ENCODE results near the gene ABCG1. TPM values are rescaled to one million over a fixed set of nuclear protein-coding genes. Genes with fewer than 3 reads are reported as not detected.
A peak's percentile ranks its signal among the peaks of the same experiment; 100 is the strongest.
"Not testable (repeated sequence)": the region's sequence is repeated elsewhere in the genome, so short reads cannot be mapped to it uniquely, and the experiment has no call there.

ABCG1 gene
- total RNA-seq, 2 donors from 2014 or later = 11.8 to 12.4 TPM

DNA sequence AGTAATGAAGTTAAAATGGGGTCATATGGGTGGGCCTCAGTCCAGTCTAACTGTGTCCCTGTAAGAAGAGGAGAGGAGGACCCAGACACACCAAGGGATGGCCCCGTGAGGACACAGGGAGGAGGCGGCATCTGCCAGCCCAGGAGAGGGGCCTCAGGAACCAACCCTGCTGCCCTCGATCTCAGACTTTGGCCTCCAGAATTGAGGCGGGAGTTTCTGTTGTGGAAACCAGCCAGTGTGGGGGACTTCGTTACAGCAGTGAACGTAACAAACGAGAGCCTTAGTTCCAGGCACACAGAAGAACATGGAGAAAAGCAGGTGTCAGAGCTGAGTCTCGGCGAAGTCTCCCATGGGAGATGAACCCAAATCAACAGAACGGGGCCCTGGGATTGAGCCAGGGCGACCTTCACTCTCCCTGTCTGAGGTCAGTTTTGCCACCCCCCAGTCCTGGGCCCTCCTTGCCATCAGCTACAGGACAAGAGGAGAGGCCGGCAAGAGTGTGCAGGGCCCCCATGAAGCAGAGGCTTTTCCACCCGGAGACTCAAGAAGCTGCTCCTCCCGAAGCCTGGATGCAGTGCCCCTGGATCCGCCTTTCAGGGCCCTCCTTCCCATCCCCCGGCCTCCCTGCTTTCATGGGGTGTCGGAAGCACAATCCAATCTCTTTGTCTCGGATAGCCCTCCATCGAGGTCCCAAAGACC, 59.7 kb downstream of the ABCG1 start:
- intact Hi-C loops (cut with DNase I) = no loop called here
- peak; percentile 61 for DNase-seq (ENCODE audit: low spot score)

DNA sequence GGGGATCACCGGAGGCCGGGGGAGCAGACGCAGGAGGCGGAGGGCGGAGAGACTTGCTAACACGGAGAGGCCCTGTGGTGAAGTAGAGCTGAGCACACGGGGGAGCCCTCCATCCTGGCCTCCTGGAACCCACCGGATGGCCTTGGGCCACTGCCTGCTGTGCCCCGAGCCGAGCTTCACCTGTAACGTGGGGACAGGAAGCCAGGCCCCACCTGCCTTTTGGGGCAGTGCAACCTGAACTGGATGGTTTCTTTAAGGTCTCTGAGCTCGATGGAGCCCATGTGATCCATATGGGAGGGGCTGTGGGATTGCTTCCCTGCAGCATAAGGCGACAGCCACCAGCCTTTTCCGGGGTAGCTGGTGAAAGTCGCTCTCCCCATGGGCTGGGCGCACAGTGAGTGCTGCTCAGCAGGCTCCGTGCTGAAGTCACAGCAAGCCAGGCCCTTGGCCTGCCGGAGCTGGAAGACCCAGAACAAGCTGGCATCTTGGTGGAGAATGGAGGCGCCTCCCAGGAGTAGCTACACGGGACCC, 60.5 kb downstream of the ABCG1 start:
- intact Hi-C loops (cut with DNase I) = no loop called here
- peak; percentile 66 for DNase-seq (ENCODE audit: low spot score)

DNA sequence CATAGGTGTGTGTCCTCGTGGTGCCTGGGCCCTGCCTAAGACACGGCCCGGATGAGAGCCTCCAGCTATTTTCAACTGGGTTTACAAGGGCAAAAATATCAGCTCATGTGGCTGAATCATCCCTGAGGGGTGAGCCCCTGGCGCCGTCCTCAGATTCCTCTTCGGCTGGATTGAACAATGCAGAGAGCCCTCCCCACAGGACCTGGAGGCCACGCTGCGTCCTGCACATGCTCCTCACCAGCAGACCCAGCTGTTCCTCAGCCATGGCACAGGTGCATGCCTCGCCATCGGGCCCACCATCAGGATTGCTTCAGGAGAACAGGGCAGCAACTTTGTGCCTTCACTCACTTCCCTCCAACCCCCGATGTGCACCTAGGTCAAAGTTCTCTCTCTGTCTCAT, 60.9 kb downstream of the ABCG1 start:
- DNase-seq (ENCODE audit: low spot score) = no peak
- intact Hi-C loops (cut with DNase I) = no loop called here

DNA sequence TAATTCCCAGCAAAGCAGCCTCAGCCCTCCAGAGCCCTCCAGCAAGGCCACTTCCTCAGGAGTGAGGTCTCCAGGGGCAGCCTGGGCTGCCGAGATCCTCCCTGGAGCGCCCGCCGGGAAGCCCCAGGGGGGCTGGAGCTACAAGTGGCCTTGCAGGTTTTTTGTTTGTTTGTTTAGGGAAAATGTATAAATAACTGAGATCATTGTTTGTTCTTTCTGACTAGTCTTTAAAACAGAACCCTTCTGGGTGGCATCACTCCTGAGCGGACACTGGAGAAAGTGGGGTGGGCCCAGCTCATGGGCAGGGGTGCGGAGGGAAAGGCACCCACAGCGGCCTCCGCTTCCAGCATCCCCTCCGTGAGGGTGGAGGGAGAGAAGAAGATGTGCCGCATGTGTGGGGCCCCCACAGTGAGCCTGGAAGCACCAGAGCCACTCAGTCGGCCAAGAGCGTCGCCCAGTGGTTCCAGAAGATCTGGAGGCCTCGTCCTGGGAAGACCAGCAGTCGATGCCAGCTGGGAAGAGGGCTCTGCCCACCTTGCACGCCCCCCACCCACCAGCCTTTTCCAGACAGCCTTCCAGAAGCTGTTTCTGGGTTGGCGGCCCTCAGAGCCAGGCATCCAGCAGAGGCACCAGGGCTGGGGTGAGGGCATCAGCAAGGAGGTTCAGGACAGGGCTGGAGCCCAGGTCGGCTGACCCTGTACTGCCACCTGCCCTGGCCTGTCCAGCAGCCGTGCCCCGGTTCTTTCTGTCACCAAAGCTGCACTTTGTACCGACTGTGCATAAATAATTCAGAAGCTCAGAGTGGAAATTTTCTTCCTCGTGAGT, 61.6 kb downstream of the ABCG1 start:
- intact Hi-C loops (cut with DNase I) = no loop called here
- peak; percentile 72 for DNase-seq (ENCODE audit: low spot score)

DNA sequence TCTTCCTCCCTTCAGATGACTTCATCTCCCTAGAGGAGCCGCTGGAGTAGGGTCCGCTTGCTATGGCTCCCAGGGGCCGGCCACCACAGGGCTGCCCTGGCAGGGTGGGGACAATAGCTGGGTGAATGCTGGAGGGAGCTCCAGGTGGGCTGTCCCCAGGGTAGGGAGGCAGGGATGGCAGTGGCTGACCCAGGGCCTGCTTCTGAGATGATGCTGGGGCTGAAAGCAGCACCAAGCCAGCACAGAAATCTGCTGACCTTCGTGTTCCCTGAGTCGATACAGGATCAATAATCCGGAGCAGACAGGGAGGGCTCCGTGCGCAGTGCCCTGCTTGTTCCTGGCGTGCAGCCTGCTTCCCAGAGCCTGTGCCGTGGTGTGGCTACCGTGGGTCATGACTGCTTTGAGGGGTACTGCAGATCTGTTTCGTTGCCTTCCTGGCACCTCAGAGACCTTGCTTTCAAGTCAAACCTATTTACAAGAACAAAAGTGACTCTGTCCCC, 62.3 kb downstream of the ABCG1 start:
- DNase-seq (ENCODE audit: low spot score) = peak; percentile 78
- intact Hi-C loops (cut with DNase I) = no loop called here

DNA sequence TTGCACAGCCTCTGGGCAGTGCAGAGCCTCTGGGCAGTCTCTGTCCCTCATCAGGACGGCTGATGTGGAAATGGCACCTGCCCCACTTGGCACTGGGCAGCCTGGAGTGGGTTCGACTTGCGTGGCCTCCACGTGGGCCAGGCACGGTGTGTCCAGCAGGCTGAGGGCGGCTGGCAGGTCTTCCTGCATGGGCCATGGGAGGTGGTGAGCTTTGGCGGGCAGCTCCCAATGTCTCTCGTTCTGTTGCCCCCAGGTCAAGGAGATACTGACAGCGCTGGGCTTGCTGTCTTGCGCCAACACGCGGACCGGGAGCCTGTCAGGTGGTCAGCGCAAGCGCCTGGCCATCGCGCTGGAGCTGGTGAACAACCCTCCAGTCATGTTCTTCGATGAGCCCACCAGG, 63.1 kb downstream of the ABCG1 start:
- intact Hi-C loops (cut with DNase I) = no loop called here

DNA sequence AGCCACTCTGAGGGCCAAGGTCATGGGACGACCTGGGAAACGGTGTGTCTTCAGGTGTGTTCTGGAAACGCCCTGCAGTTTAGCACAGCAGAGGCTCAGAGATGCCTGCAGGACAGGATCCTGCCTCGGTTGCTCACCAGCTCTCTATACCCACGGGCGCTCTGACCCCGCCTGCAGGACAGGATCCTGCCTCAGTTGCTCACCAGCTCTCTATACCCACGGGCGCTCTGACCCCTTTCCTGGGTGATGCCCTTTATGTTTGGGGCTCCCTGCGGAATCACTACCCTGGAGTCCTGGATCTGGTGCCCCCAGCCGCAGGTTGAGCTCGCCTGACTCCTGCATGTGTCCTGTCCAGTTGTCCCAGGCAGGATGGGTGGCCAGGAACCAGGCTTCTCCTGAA, 63.8 kb downstream of the ABCG1 start:
- intact Hi-C loops (cut with DNase I) = no loop called here
- DNase-seq (ENCODE audit: low spot score) = no peak

More for the DNA sequence above, 63.1 kb downstream of the ABCG1 start:
- no peak for DNase-seq (ENCODE audit: low spot score)

DNA sequence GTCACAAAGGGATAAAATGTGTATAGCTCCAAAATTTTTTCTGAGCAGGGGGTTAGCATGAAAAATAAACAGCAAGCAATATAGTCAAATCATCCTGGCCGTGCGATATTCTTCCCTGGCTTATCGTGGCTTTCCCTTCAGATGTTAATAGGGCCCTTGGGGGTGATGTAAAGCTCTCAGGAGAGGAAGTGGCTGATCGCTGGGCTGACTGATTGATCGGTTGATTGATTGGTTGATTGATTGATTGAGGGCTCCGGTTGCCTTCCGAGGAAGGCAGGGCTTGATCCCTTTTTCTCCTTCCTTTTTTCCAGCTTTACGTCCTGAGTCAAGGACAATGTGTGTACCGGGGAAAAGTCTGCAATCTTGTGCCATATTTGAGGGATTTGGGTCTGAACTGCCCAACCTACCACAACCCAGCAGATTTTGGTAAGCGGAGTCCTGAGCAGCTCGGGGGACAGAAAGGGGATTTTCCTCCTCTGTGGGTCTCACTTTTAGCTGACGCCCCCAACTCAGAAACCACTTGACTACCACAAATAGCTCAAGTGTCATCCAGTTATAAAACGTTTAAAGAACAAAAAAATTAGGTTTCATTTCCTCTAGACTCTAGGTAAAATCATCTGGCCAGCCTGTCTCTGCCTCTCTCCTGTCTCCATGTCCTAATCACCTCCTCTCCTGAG, 66.8 kb downstream of the ABCG1 start:
- DNase-seq (ENCODE audit: low spot score) = no peak
- intact Hi-C loops (cut with DNase I) = no loop called here

DNA sequence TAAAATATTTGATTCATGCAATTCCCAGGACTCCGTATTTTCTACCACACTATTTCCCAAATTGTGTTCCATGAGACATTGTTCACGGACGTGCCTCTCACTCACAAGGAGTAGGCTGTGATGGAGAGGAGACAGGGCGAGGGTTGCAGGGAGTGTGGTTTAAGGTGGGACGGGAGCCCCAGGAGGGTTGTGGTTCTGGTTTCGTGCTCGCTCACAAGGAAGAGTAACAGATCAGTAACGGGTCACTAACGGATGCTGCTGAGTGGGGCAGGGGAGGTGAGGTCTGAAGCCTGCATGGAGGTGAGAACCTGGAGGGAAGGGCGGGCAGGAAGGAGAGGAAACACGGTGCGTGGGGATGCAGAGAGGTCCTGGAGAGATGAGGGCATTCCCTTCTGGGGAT, 67.5 kb downstream of the ABCG1 start:
- no peak for DNase-seq (ENCODE audit: low spot score)
- intact Hi-C loops (cut with DNase I) = no loop called here

DNA sequence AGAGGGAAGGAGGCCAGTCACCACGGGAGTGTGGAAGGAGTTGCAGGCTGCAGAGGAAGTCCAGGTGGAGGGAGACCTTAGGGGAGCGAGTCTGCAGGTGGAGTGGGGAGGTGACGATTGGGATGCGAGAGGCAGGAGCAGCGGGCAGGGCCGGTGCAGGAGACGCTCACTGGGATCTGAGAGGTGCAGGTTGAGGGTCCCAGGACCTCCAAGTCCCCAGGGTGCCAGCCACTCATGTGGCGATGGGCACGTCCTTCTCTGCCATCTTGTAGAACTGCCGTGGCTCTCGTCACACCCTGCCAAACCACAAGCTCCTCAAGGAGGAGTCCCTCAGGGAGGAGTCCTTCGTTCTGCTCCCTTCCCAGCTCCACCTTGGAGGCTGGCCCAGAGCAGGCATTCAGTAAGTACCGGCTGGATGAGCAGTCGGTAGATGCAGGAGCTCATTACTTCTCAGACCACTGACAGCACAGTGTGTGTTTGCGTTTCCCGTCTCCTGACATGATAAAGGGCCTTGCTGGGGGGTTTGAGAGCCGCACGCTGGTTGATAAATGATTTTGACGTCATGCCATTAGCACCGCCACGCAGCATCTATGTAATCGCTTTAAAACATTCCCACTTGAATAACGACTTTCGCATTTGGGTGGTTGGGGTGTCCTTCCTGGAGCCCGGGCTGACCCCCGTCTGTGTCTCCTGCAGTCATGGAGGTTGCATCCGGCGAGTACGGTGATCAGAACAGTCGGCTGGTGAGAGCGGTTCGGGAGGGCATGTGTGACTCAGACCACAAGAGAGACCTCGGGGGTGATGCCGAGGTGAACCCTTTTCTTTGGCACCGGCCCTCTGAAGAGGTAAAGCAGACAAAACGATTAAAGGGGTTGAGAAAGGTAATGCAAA, 68.5 kb downstream of the ABCG1 start:
- no peak for DNase-seq (ENCODE audit: low spot score)
- intact Hi-C loops (cut with DNase I) = no loop called here

DNA sequence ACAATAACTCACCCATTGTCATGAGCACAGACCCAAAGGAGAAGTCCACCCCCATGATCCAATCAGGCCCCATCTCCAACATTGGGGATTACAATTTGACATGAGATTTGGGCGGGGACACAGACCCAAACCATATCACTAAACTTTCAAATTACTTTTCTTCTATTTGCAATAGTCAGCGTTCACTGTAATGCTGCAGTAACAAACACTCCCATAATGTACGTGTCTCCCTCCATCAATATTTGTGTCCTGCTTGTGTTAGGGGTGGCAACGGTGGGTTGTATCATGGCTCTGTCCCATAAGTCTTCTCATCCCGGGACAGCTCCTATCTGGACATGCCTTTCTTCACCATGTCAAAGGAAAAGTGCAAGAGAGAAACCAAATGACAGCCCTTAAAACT, 70.0 kb downstream of the ABCG1 start:
- intact Hi-C loops (cut with DNase I) = no loop called here
- no peak for DNase-seq (ENCODE audit: low spot score)

DNA sequence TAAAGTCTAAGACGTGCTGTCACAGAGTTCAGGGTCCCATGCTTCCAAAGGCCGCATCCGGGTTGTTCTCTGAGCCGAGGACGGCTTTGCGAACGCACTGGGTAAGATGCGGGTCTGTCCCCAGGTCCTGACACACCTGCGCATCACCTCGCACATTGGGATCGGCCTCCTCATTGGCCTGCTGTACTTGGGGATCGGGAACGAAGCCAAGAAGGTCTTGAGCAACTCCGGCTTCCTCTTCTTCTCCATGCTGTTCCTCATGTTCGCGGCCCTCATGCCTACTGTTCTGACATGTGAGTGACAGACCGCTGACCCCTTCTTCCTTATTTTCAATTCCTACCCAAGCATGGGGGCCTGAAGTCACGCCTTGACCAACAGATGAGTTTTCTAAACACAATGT, 71.0 kb downstream of the ABCG1 start:
- intact Hi-C loops (cut with DNase I) = no loop called here
- peak; percentile 85 for DNase-seq (ENCODE audit: low spot score)

DNA sequence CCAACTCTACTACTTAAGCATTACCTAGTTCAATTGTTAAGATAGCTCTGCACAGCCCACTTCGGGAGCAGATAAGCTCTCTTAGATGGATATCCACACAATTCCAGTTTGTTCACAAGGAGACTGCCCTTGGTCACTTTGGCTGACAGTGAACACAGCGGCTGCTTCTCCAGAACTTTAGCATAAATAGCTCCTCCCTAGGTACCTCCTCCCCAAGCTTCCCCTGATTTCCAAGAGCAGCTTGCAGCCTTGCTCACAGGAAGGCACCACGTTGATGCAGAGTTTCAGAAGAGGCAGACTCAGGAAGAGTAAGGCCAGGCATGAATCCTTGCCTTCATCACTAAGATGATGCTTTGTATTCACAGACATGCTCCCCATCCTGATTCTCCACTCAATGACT, 71.6 kb downstream of the ABCG1 start:
- intact Hi-C loops (cut with DNase I) = no loop called here
- no peak for DNase-seq (ENCODE audit: low spot score)

DNA sequence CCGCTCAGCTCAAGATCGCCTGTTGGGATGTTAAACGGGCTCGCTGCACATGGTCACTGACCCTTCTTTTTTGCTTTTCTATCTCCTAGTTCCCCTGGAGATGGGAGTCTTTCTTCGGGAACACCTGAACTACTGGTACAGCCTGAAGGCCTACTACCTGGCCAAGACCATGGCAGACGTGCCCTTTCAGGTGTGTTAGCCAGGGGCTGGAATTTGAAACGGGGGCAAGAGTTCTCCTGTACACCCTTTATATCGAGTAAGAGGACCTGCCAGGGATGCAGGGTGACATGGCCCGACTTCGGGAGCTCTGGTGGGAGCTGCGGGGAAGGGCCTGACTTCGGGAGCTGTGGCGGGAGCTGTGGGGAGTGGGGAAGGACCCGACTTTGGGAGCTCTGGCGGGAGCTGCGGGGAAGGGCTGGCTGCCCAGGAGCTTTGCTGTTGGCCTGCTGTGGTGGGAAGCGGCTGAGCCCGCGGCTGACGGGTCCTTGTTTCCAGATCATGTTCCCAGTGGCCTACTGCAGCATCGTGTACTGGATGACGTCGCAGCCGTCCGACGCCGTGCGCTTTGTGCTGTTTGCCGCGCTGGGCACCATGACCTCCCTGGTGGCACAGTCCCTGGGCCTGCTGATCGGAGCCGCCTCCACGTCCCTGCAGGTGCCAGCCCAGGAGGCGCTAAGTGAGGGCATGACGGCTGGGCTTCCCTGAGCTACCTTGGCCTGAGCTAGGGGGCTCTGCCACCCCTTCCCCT, 72.2 kb downstream of the ABCG1 start:
- intact Hi-C loops (cut with DNase I) = no loop called here
- DNase-seq (ENCODE audit: low spot score) = peak; percentile 78

DNA sequence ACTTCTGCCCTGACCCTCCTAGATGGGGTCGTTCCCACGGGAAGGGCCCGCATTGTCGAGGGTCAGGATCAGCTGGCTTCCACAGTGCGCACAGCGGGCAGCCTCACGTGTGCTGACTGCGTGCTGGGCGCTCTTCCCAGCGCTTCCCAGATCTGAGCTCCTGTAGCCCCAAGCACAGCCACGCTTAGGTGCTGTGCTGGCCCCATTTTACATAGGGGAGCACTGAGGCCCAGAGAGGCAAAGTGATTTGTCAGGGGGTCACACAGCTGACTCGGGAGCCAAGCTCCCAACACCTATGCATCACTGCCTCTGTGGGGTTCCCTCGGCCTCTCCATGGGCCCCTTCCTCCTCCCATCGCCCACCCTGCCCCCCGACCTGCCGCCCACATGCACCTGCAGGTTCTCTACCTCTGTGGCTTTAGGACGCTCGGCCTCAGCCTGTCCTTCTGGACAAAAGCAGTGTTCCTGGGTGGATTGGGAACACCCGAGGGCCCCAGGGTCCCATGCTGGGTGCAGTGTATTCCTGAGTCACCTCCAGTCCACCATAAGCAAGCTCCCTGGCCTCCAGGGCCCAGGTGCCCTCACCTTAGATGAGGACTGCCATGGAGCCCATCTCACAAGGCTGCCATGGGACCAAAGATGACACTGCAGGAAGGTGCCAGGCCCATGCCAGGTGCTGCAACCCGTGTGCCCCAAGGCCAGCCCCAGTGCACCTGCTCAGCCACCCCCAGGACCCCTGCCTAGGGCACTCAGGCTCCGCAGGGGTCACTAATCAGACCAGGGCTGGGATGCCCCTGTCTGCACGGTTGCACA, 73.0 kb downstream of the ABCG1 start:
- intact Hi-C loops (cut with DNase I) = no loop called here
- peak; percentile 66 for DNase-seq (ENCODE audit: low spot score)

DNA sequence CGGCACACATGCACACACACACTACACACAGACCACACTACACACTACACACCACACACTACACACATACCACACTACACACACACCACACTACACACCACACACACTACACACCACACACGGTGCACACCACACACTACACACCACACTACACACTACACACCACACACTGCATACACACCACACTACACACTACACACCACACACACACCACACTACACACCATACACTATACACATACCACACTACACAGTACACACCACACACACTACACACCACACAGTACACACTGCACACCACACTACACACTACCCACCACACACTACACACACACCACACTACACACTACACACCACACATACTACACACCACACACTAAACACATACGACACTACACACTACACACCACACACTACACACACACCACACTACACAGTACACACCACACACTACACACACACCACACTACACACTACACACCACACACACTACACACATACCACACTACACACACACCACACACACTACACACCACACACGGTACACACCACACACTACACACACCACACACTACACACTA, 73.7 kb downstream of the ABCG1 start:
- DNase-seq (ENCODE audit: low spot score); intact Hi-C loops (cut with DNase I): not testable (repeated sequence)

DNA sequence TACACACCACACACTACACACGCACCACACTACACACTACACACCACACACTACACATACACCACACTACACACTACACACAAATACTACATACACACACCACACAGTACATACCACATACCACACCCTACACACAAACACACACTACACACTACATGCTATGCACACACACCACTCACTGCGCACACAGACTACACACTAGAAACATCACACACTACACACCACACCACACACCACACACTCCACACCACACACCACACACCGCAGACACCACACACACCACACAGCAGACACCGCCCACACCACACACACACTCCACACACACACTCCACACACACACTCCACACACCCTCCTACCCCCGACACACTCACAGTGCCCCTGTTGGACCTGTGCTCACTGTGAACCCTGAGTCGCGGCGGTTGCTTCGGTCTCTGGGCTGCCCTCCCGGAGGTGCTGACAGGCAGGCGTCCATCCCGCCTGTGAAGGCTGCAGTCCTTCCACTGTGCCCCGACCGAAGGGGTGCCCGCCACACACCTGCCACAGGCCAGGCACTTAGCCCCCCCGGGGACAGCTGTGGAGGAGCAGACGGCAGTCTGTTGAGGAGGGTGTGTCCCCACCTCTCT, 74.8 kb downstream of the ABCG1 start:
- no peak for DNase-seq (ENCODE audit: low spot score)
- intact Hi-C loops (cut with DNase I) = no loop called here
